Panc1 (cell line): ENCODE results near the gene AHRR. TPM values are rescaled to one million over a fixed set of nuclear protein-coding genes. Genes with fewer than 3 reads are reported as not detected.

Experiments used
- ATAC-seq: fragments of 200-7000 bp; cut with Tn5 transposase; 2 replicates; pipeline ENCODE4 v1.9.1; 2020; ENCODE audit warnings: mild to moderate bottlenecking, moderate library complexity
- BruUV-seq: library from RNA; stranded (reverse); fragments of 400-500 nt; replicated peaks from 2 replicates; lab custom pipeline; 2021; lab: Mats Ljungman, UMichigan
- CTCF ChIA-PET: fragments of 300-600 bp; sonication (Branson Sonifier 250); formaldehyde crosslinking; loops from one replicate; lab custom pipeline; 2022; ENCODE audit warnings: antibody characterized with exemption; lab: Charles Lee
- POLR2A ChIA-PET: fragments of 300-600 bp; sonication (Branson Sonifier 250); formaldehyde crosslinking; loops from one replicate; lab custom pipeline; 2022; ENCODE audit warnings: antibody characterized with exemption; lab: Charles Lee
- DNase-seq: peaks from one replicate; pipeline ENCODE4 v3.0.0-alpha.2; 2010; ENCODE audit warnings: low read depth, low spot score
- H3K27ac ChIP-seq: 2 replicates; pipeline ENCODE4 v1.5.1; 2011; ENCODE audit warnings: mild to moderate bottlenecking, low read length, inconsistent platforms
- H3K27me3 ChIP-seq: fragments of 200-500 bp; sonication (Bioruptor generic); 2 replicates; pipeline ENCODE4 v1.6.0; 2014; ENCODE audit warnings: low read length, inconsistent platforms; ENCODE audit not compliant: control insufficient read depth, insufficient read depth
- H3K36me3 ChIP-seq: fragments of 200-500 bp; sonication (Bioruptor generic); 2 replicates; pipeline ENCODE4 v1.5.1; 2014; ENCODE audit warnings: inconsistent platforms, mild to moderate bottlenecking, low read length, moderate library complexity; ENCODE audit not compliant: control insufficient read depth, insufficient read depth
- H3K4me1 ChIP-seq: 2 replicates; pipeline ENCODE4 v1.5.1; 2011; ENCODE audit warnings: inconsistent platforms, mild to moderate bottlenecking, low read length, moderate library complexity; ENCODE audit not compliant: control insufficient read depth, insufficient read depth
- H3K4me3 ChIP-seq, 2 experiments: 2 replicates each; pipeline ENCODE4 v1.5.1; 2011 to 2012; ENCODE audit warnings: low read depth in 2 of 2, low read length in 2 of 2, mild to moderate bottlenecking in 2 of 2, inconsistent platforms in 1 of 2, moderate library complexity in 1 of 2
- H3K9me3 ChIP-seq: fragments of 200-500 bp; sonication (Bioruptor generic); 2 replicates; pipeline ENCODE4 v1.5.1; 2014; ENCODE audit warnings: low read depth, mild to moderate bottlenecking, inconsistent platforms, low read length, moderate library complexity; ENCODE audit not compliant: control insufficient read depth, insufficient read depth
- CTCF ChIP-seq: fragments of 450-650 bp; IDR thresholded peaks from 2 replicates; pipeline ENCODE4 v1.5.1; 2017; ENCODE audit warnings: mild to moderate bottlenecking
- POLR2AphosphoS5 ChIP-seq: IDR thresholded peaks from 2 replicates; pipeline ENCODE4 v1.6.1; 2012; ENCODE audit warnings: mild to moderate bottlenecking, low read depth, low read length, moderate library complexity
- REST ChIP-seq, 2 experiments: IDR thresholded peaks; 2 replicates each; pipeline ENCODE4 v1.6.1; 2011 to 2012; ENCODE audit warnings: low read depth in 2 of 2, control low read depth in 1 of 2, low read length in 1 of 2, mild to moderate bottlenecking in 1 of 2, moderate library complexity in 1 of 2; ENCODE audit not compliant: insufficient read depth in 1 of 2
- SIN3A ChIP-seq: IDR thresholded peaks from 2 replicates; pipeline ENCODE4 v1.6.1; 2012; ENCODE audit warnings: low read depth, mild to moderate bottlenecking, low read length, moderate library complexity, borderline replicate concordance; ENCODE audit not compliant: insufficient read depth
- TCF7L2 ChIP-seq: IDR thresholded peaks from 2 replicates; pipeline ENCODE4 v1.6.1; 2011; ENCODE audit warnings: mild to moderate bottlenecking, low read depth, low read length, inconsistent platforms
- in situ Hi-C: cut with HindIII; loops from 2 replicates; pipeline ENCODE4 v1.10.0; 2016; ENCODE audit warnings: low sequenced_read_pairs, low pct_unique_long_range_greater_than_20kb
- intact Hi-C: fragments of 100-400 bp; cut with micrococcal nuclease; formaldehyde crosslinking; loops from one replicate; pipeline ENCODE4 v1.10.0; 2022; ENCODE audit not compliant: unreplicated experiment
- total RNA-seq: library from RNA; stranded (reverse); gene quantifications from one replicate; pipeline ENCODE4 v1.2.1, GENCODE V29; 2021; ENCODE audit not compliant: unreplicated experiment

AHRR gene
- total RNA-seq, 1 experiment from 2014 or later = 23.6 TPM

- Histone ChIP-seq H3K4me1 (peaks cover 19% of the 10 kb centered on the region), H3K4me3 (no peak overlapping the region), H3K9me3 (no peaks in the 10 kb centered on the region), H3K36me3 (no peaks in the 10 kb centered on the region), H3K27ac (no peak overlapping the region), H3K27me3 (no peaks in the 10 kb centered on the region)
- DNase-seq = no peak
- BruUV-seq = no TSS peak
- intact Hi-C loops (no loop called here), in situ Hi-C loops (no loop called here)
- TF ChIP-seq POLR2AphosphoS5 (no peak), REST (IDR thresholded peaks at IDR 0.05; ENCODE audit: insufficient read depth in 1 of 2, low read depth in 2 of 2, low read length in 1 of 2) (no peak), TCF7L2 (no peak), CTCF (no peak), SIN3A (no peak)
- ATAC-seq = no peak
- ChIA-PET POLR2A (no interaction called here), CTCF (interaction anchor here (0.6 kb wide), 1 partner anchor 156 kb away, joined by 4 read pairs; no protein-coding TSS in a partner anchor)
Observed at GRCh38 chr5:344668-345067, 23.2 kb downstream of the AHRR start.

- peak; percentile 55 for ATAC-seq
- H3K9me3 ChIP-seq = no peaks in the 10 kb centered on the region
- intact Hi-C loops (no loop called here), in situ Hi-C loops (no loop called here)
- H3K27ac ChIP-seq = no peak overlapping the region
- H3K36me3 ChIP-seq = no peaks in the 10 kb centered on the region
- peaks cover 19% of the 10 kb centered on the region for H3K4me1 ChIP-seq
- ChIA-PET CTCF (no interaction called here), POLR2A (no interaction called here)
- DNase-seq = no peak
- H3K27me3 ChIP-seq = no peaks in the 10 kb centered on the region
- H3K4me3 ChIP-seq = no peak overlapping the region
- TF ChIP-seq SIN3A = no peak
- no peak for TF ChIP-seq CTCF
- no TSS peak for BruUV-seq
Observed at GRCh38 chr5:345404-346195, 24.1 kb downstream of the AHRR start.
